K562 (cell line): Measurements from ENCODE around the gene L3MBTL3. TPM values are rescaled to one million over a fixed set of nuclear protein-coding genes. Genes with fewer than 3 reads are reported as not detected.

ENCODE experiments used
- ATAC-seq: fragments of 200-7000 bp; cut with Tn5 transposase; 3 replicates; pipeline ENCODE4 v1.9.1; 2020; ENCODE audit warnings: moderate library complexity
- BruUV-seq: library from RNA; stranded (reverse); fragments of 400-500 nt; replicated peaks from 2 replicates; lab custom pipeline; 2021; lab: Mats Ljungman, UMichigan
- CTCF ChIA-PET: fragments of 300-600 bp; formaldehyde crosslinking; extraction: SDS; loops from one replicate; lab custom pipeline; 2021; ENCODE audit warnings: low intra/inter-chr PET ratio; lab: Yijun Ruan, JAX
- POLR2A ChIA-PET: fragments of 300-600, 350-650 bp; sonication (Branson Sonifier 250); formaldehyde crosslinking; extraction: SDS; loops from one replicate; lab custom pipeline; 2021; ENCODE audit warnings: antibody characterized with exemption, inconsistent platforms; lab: Yijun Ruan, JAX
- DNase-seq, 4 experiments: peaks; one replicate each; pipeline versions ENCODE4 v3.0.0 to v3.0.0-alpha.2; 2011 to 2018; ENCODE audit warnings: low spot score in 3 of 4, mixed read lengths in 3 of 4; ENCODE audit errors: extremely low read depth in 1 of 4
- FAIRE-seq: peaks from 2 replicates; lab custom pipeline; 2011; peaks lifted over from hg19 to GRCh38; lab: Jason Lieb, UNC
- H2AFZ ChIP-seq: 2 replicates; pipeline ENCODE4 v1.6.0; 2011; ENCODE audit warnings: low read depth, low read length, control low read depth, inconsistent platforms
- H3K27ac ChIP-seq: fragments of 200-600 bp; 3 replicates; pipeline ENCODE4 v1.8.0; 2011; ENCODE audit warnings: low read depth, mild to moderate bottlenecking, control low read depth, inconsistent platforms, low read length, moderate library complexity, mixed read lengths; ENCODE audit errors: extremely low read depth
- H3K27me3 ChIP-seq, 2 experiments: fragments of 300-600 bp in 1 of 2; 2 replicates in 1 of 2; 3 replicates in 1 of 2; pipeline versions ENCODE4 v1.6.0 to v1.8.0; 2011; ENCODE audit warnings: inconsistent platforms in 2 of 2, low read length in 2 of 2, mild to moderate bottlenecking in 1 of 2, mixed read lengths in 1 of 2, moderate library complexity in 1 of 2; ENCODE audit not compliant: control insufficient read depth in 2 of 2, insufficient read depth in 2 of 2
- H3K36me3 ChIP-seq: fragments of 300-600 bp; 3 replicates; pipeline ENCODE4 v1.8.0; 2011; ENCODE audit warnings: mild to moderate bottlenecking, low read length, inconsistent platforms; ENCODE audit not compliant: control insufficient read depth, insufficient read depth
- H3K4me1 ChIP-seq, 2 experiments: fragments of 200-600 bp in 1 of 2; replicated peaks in 1 of 2; 2 replicates in 1 of 2; 3 replicates in 1 of 2; pipeline versions ENCODE4 v1.5.1 to v1.8.0; 2011; ENCODE audit warnings: inconsistent platforms in 2 of 2, low read length in 2 of 2, mild to moderate bottlenecking in 1 of 2, mixed read lengths in 1 of 2, moderate library complexity in 1 of 2; ENCODE audit not compliant: control insufficient read depth in 2 of 2, insufficient read depth in 2 of 2
- H3K4me2 ChIP-seq: 2 replicates; pipeline ENCODE4 v1.6.1; 2011; ENCODE audit warnings: low read length, control low read depth, inconsistent platforms, mixed read lengths; ENCODE audit not compliant: insufficient read depth
- H3K4me3 ChIP-seq: fragments of 200-600 bp; sonication (generic), shearing (Covaris generic); 2 replicates; pipeline ENCODE4 v1.5.1; 2016; ENCODE audit warnings: control low read depth, inconsistent platforms
- H3K79me2 ChIP-seq: fragments of 200-600 bp; 3 replicates; pipeline ENCODE4 v1.8.0; 2011; ENCODE audit warnings: low read length, inconsistent platforms; ENCODE audit not compliant: control insufficient read depth, insufficient read depth
- H3K9ac ChIP-seq, 2 experiments: 2 replicates each; pipeline versions ENCODE4 v1.6.0 to v1.6.1; 2011; ENCODE audit warnings: low read depth in 2 of 2, low read length in 2 of 2, control low read depth in 1 of 2, inconsistent platforms in 1 of 2, mild to moderate bottlenecking in 1 of 2, mixed read lengths in 1 of 2; ENCODE audit not compliant: insufficient read depth in 1 of 2
- H3K9me1 ChIP-seq: one replicate; pipeline ENCODE4 v1.6.0; 2011; ENCODE audit warnings: inconsistent platforms, mild to moderate bottlenecking, low read length, moderate library complexity; ENCODE audit not compliant: control insufficient read depth, insufficient read depth
- H3K9me3 ChIP-seq: replicated peaks from 2 replicates; pipeline ENCODE4 v1.5.1; 2011; ENCODE audit warnings: low read depth, low read length, inconsistent platforms; ENCODE audit not compliant: control insufficient read depth, insufficient read depth
- H4K20me1 ChIP-seq: replicated peaks from 2 replicates; pipeline ENCODE4 v1.6.1; 2011; ENCODE audit warnings: low read length, inconsistent platforms, mixed read lengths; ENCODE audit not compliant: control insufficient read depth, insufficient read depth
- CSDE1 ChIP-seq, 2 experiments: fragments of 450-650 bp; IDR thresholded peaks; 2 replicates each; pipeline ENCODE4 v1.6.1; 2016; ENCODE audit warnings: mild to moderate bottlenecking in 1 of 2
- EHMT2 ChIP-seq: fragments of 450-650 bp; IDR thresholded peaks from 2 replicates; pipeline ENCODE4 v1.6.1; 2018; ENCODE audit warnings: antibody characterized with exemption
- HNRNPH1 ChIP-seq: fragments of 200-400 bp; formaldehyde crosslinking; optimal IDR thresholded peaks from 2 replicates; pipeline ENCODE3; 2017; ENCODE audit warnings: low read depth, mild to moderate bottlenecking, low read length, moderate library complexity
- NFATC3 ChIP-seq: fragments of 450-650 bp; IDR thresholded peaks from 2 replicates; pipeline ENCODE4 v1.6.1; 2017; ENCODE audit warnings: mild to moderate bottlenecking
- RCOR1 ChIP-seq, 2 experiments: IDR thresholded peaks; 2 replicates each; pipeline ENCODE4 v1.6.1; 2012; ENCODE audit warnings: low read depth in 2 of 2, low read length in 2 of 2, borderline replicate concordance in 1 of 2, improper control_type of control experiment in 1 of 2
- RHOXF2B ChIP-seq: fragments of 250-450 bp; sonication (Bioruptor Pico); conservative IDR thresholded peaks from 2 replicates; pipeline ENCODE4 v1.5.1; 2021
- ZNF518B ChIP-seq: fragments of 250-450 bp; sonication (Bioruptor Pico); IDR thresholded peaks from 2 replicates; pipeline ENCODE4 v1.5.0; 2021; ENCODE audit warnings: mild to moderate bottlenecking, moderate library complexity
- WGBS: fragments of 100-300 bp; shearing (Covaris generic); methylation state at CpG from one replicate; pipeline ENCODE4 v1.1.6; 2016; ENCODE audit warnings: low coverage, mixed read lengths; ENCODE audit not compliant: insufficient coverage; ENCODE audit errors: missing lambda C conversion rate; 5-methylcytosine and 5-hydroxymethylcytosine counted together
- in situ Hi-C: fragments of 300-500 bp; cut with MboI; formaldehyde crosslinking; loops from 4 replicates; pipeline ENCODE4 v1.15.0; 2018; ENCODE audit warnings: inconsistent platforms, mixed read lengths
- intact Hi-C: fragments of 100-400 bp; cut with micrococcal nuclease; formaldehyde crosslinking; loops from 2 replicates; pipeline ENCODE4 v1.14.2; 2022
- polyA plus RNA-seq, 8 experiments: library from polyadenylated mRNA; depleted of rRNA in 4 of 8; stranded (reverse) in 5 of 8; unstranded in 3 of 8; fragments of >200 nt; fragmentation: Nextera tagmentation in 2 of 8; fragmentation: Illumina TruSeq in 1 of 8; extraction: Ambion mirVana in 2 of 8; extraction: Trizol in 1 of 8; gene quantifications; 2 replicates each; pipeline versions ENCODE4 v1.2.1 to v1.2.3, GENCODE V29; 2011 to 2014; ENCODE audit warnings: inconsistent platforms in 1 of 8, missing spikeins in 1 of 8
- total RNA-seq, 7 experiments: library from RNA; depleted of rRNA in 6 of 7; stranded (reverse); fragments of >200 nt in 6 of 7; fragmentation: Illumina TruSeq in 2 of 7; extraction: Trizol in 2 of 7; gene quantifications; 2 replicates each; pipeline versions ENCODE4 v1.2.1 to v1.2.3, GENCODE V29; 2011 to 2021; ENCODE audit warnings: low replicate concordance in 1 of 7

L3MBTL3 gene
- total and polyA plus RNA-seq, 9 of the 15 experiments (the other 6 are each of a cell fraction or from before 2014, with no cell fraction given): 0.83 to 6.9 (median 5.4) TPM

GRCh38 chr6:130113201-130113710, 94.9 kb downstream of the L3MBTL3 start (continued):
- TF ChIP-seq ZNF518B (CRISPR knock-in tag): no peak
- no peak for TF ChIP-seq RCOR1 (IDR thresholded peaks at IDR 0.05; ENCODE audit: borderline replicate concordance in 1 of 2, low read depth in 2 of 2, low read length in 2 of 2)
- TF ChIP-seq HNRNPH1: no peak
- no peak for TF ChIP-seq RHOXF2B (CRISPR knock-in tag)
- TF ChIP-seq NFATC3: no peak

GRCh38 chr6:130115036-130115435, 96.7 kb downstream of the L3MBTL3 start:
- Histone ChIP-seq H3K4me1 (no peaks in the 10 kb centered on the region), H3K9ac (no peak overlapping the region), H2AFZ (no peak overlapping the region)

More at GRCh38 chr6:130115036-130115435, 96.7 kb downstream of the L3MBTL3 start:
- no TSS peak for BruUV-seq
- Histone ChIP-seq H3K79me2 (no peaks in the 10 kb centered on the region), H3K4me2 (no peak overlapping the region), H3K27me3 (no peaks in the 10 kb centered on the region), H3K9me1 (no peaks in the 10 kb centered on the region), H3K27ac (no peak overlapping the region), H4K20me1 (no peaks in the 10 kb centered on the region), H3K9me3 (no peaks in the 10 kb centered on the region), H3K4me3 (no peak overlapping the region), H3K36me3 (no peaks in the 10 kb centered on the region)
- CTCF ChIA-PET: no interaction called here
- DNase-seq (no peak), ATAC-seq (no peak), FAIRE-seq (no peak)
- WGBS: 34% methylated on average over 6 of the region's 6 CpGs
- in situ Hi-C loops (no loop called here), intact Hi-C loops (no loop called here)
- POLR2A ChIA-PET: interaction anchor here (0.7 kb wide), 1 partner anchor 37 kb away, joined by 3 read pairs; no protein-coding TSS in a partner anchor
- no peak for TF ChIP-seq EHMT2
- no peak for TF ChIP-seq CSDE1 (IDR thresholded peaks at IDR 0.05)
